ENCODE results near the gene DNAL1. TPM values are rescaled to one million over a fixed set of nuclear protein-coding genes. Genes with fewer than 3 reads are reported as not detected.

DNAL1 gene
- total RNA-seq, 6 experiments from 2014 or later, result 13.0 to 17.7 (median 14.7) TPM

GRCh38 chr14:73610687-73611086 is 34.1 kb upstream of the DNAL1 start:
- Mint-ChIP-seq H3K27me3 (ENCODE audit: insufficient read depth) (peaks cover 12% of the 10 kb centered on the region), H3K27ac (no peak overlapping the region), H3K4me1 (ENCODE audit: low read depth) (no peaks in the 10 kb centered on the region; the same call in 1 of the 2 replicates), H3K9me3 (peaks cover 11% of the 10 kb centered on the region), H3K4me3 (no peak overlapping the region), H3K36me3 (ENCODE audit: low read depth) (no peaks in the 10 kb centered on the region; the same call in 1 of the 2 replicates)
- no peak for DNase-seq
- TF ChIP-seq, protein P1, sequence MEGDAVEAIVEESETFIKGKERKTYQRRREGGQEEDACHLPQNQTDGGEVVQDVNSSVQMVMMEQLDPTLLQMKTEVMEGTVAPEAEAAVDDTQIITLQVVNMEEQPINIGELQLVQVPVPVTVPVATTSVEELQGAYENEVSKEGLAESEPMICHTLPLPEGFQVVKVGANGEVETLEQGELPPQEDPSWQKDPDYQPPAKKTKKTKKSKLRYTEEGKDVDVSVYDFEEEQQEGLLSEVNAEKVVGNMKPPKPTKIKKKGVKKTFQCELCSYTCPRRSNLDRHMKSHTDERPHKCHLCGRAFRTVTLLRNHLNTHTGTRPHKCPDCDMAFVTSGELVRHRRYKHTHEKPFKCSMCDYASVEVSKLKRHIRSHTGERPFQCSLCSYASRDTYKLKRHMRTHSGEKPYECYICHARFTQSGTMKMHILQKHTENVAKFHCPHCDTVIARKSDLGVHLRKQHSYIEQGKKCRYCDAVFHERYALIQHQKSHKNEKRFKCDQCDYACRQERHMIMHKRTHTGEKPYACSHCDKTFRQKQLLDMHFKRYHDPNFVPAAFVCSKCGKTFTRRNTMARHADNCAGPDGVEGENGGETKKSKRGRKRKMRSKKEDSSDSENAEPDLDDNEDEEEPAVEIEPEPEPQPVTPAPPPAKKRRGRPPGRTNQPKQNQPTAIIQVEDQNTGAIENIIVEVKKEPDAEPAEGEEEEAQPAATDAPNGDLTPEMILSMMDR (IDR thresholded peaks at IDR 0.05), result no peak

DNA sequence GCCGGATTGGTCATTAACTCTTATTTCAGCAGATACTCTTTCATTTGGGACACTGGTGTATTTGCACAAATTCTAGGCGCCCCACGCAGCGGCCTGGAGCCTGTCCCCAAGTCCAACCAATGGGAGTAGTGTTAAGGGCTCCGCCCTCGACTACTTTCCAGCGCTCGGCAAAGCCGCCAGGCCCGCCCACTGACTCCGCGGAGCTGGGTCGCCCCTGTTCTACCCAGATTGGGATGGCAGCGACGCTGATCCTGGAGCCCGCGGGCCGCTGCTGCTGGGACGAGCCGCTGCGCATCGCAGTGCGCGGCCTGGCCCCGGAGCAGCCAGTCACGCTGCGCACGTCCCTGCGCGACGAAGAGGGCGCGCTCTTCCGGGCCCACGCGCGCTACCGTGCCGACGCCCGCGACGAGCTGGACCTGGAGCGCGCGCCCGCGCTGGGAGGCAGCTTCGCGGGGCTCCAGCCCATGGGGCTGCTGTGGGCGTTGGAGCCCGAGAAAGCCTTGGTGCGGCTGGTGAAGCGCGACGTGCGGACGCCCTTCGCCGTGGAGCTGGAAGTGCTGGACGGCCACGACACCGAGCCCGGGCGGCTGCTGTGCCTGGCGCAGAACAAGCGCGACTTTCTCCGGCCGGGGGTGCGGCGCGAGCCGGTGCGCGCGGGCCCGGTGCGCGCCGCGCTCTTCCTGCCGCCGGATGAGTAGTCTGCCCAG is 32.3 kb upstream of the DNAL1 start, which contains the start of gene ACOT6:
Gene ACOT6 (plus strand): TSS at position 179 of the 707 bp plus-strand sequence. CDS start 55 bp downstream, at position 234.
- DNase-seq, result peak; percentile 26
- Mint-ChIP-seq H3K9me3 (peaks cover 5% of the 10 kb centered on the region), H3K4me3 (peak within 1 kb of the TSS; percentile 86), H3K4me1 (ENCODE audit: low read depth) (no peaks in the 10 kb centered on the region; the same call in 1 of the 2 replicates), H3K36me3 (ENCODE audit: low read depth) (no peaks in the 10 kb centered on the region; the same call in 1 of the 2 replicates), H3K27me3 (ENCODE audit: insufficient read depth) (peaks cover 13% of the 10 kb centered on the region), H3K27ac (no peak within 1 kb of the TSS)
- TF ChIP-seq, protein P1 (IDR thresholded peaks at IDR 0.05), result no peak

GRCh38 chr14:73613046-73613383 is 31.8 kb upstream of the DNAL1 start:
- TF ChIP-seq, protein P1 (IDR thresholded peaks at IDR 0.05), result no peak
- H3K4me3 Mint-ChIP-seq, result peak overlapping the region; percentile 86
- no peak overlapping the region for H3K27ac Mint-ChIP-seq
- H3K36me3 Mint-ChIP-seq (ENCODE audit: low read depth), result no peaks in the 10 kb centered on the region; the same call in 1 of the 2 replicates
- no peak for DNase-seq
- peaks cover 12% of the 10 kb centered on the region for H3K27me3 Mint-ChIP-seq (ENCODE audit: insufficient read depth)
- H3K9me3 Mint-ChIP-seq, result peaks cover 5% of the 10 kb centered on the region
- H3K4me1 Mint-ChIP-seq (ENCODE audit: low read depth), result no peaks in the 10 kb centered on the region; the same call in 1 of the 2 replicates

- H3K4me1 Mint-ChIP-seq (ENCODE audit: low read depth), result no peaks in the 10 kb centered on the region; the same call in 1 of the 2 replicates
- peaks cover 5% of the 10 kb centered on the region; the same call in 1 of the 2 replicates for H3K9me3 Mint-ChIP-seq
- TF ChIP-seq, protein P1 (IDR thresholded peaks at IDR 0.05), result no peak
- peaks cover 7% of the 10 kb centered on the region for H3K27me3 Mint-ChIP-seq (ENCODE audit: insufficient read depth)
- no peaks in the 10 kb centered on the region; the same call in 1 of the 2 replicates for H3K36me3 Mint-ChIP-seq (ENCODE audit: low read depth)
- peak overlapping the region; percentile 86; the same call in 1 of the 2 replicates for H3K4me3 Mint-ChIP-seq
- DNase-seq, result no peak
- no peak overlapping the region for H3K27ac Mint-ChIP-seq
Observed at GRCh38 chr14:73613419-73613963, 31.3 kb upstream of the DNAL1 start.

DNA sequence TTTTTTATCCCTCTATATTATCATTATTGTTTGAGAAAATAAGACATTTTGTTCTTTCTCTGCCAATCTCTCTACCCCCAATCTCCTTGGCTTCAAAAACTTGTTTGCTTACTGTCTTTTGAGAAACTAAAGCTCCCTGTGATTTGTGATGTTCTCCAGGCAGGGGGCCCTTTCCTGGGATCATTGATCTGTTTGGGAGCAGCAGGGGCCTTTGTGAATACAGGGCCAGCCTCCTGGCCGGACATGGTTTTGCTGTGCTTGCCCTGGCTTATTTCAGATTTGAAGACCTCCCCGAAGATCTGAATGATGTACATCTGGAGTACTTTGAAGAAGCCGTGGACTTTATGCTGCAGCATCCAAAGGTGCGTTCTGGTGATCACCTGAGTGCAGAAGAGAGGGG is 28.0 kb upstream of the DNAL1 start:
- Mint-ChIP-seq H3K4me3 (no peak overlapping the region), H3K27me3 (ENCODE audit: insufficient read depth) (peaks cover 15% of the 10 kb centered on the region), H3K9me3 (no peaks in the 10 kb centered on the region), H3K27ac (no peak overlapping the region), H3K4me1 (ENCODE audit: low read depth) (no peaks in the 10 kb centered on the region; the same call in 1 of the 2 replicates), H3K36me3 (ENCODE audit: low read depth) (no peaks in the 10 kb centered on the region)
- TF ChIP-seq, protein P1 (IDR thresholded peaks at IDR 0.05), result no peak
- no peak for DNase-seq
